Measurements from ENCODE around the gene HES3.

Gene HES3

GRCh38 chr1:6260433-6260934, 16.5 kb downstream of the HES3 start:
- H3F3A ChIP-seq (ENCODE audit: insufficient read depth, low read length) = no peaks in the 10 kb centered on the region
- peak overlapping the region; percentile 44; the same call in 1 of the 2 replicates for H3K9ac ChIP-seq (ENCODE audit: low read length)
- peak overlapping the region; percentile 65 for H3K4me3 ChIP-seq (ENCODE audit: low read depth, low read length, poor library complexity, severe bottlenecking)
- no peaks in the 10 kb centered on the region for H3K9me3 ChIP-seq (ENCODE audit: low read length)
- H4K20me1 ChIP-seq (ENCODE audit: insufficient read depth, low read length) = no peaks in the 10 kb centered on the region
- H3K4me1 ChIP-seq (ENCODE audit: insufficient read depth, low read length, severe bottlenecking) = peaks cover 3% of the 10 kb centered on the region
- no peaks in the 10 kb centered on the region for H3K79me2 ChIP-seq (ENCODE audit: insufficient read depth, low read length)
- TF ChIP-seq CTCF (IDR thresholded peaks at IDR 0.05; ENCODE audit: low read length) = no peak
- TF ChIP-seq EZH2 (IDR thresholded peaks at IDR 0.05; ENCODE audit: borderline replicate concordance, low read length) = no peak
- H3K9me2 ChIP-seq (ENCODE audit: low read depth, low read length) = no peaks in the 10 kb centered on the region
- H3K27ac ChIP-seq (ENCODE audit: low read depth, low read length, poor library complexity, severe bottlenecking) = no peak overlapping the region
- H3K4me2 ChIP-seq (ENCODE audit: low read length) = peak overlapping the region; percentile 89
- no peak overlapping the region for H2AFZ ChIP-seq (ENCODE audit: low read length)
- H3K36me3 ChIP-seq (ENCODE audit: insufficient read depth, low read length) = no peaks in the 10 kb centered on the region
- H3K27me3 ChIP-seq (ENCODE audit: insufficient read depth, low read length) = peaks cover 4% of the 10 kb centered on the region; the same call in 1 of the 2 replicates

- peak within 1 kb of the TSS; percentile 44; the same call in 1 of the 2 replicates for H3K9ac ChIP-seq (ENCODE audit: low read length)
Measured at GRCh38 chr1:6260961-6261614, 17.1 kb downstream of the HES3 start, which contains the start of gene GPR153. TSS of gene GPR153 (minus strand) at chr1:6261098. CDS start at chr1:6254905, 6,193 bp downstream.

GRCh38 chr1:6261615-6261995, 17.6 kb downstream of the HES3 start:
- H3K4me3 ChIP-seq (ENCODE audit: low read depth, low read length, poor library complexity, severe bottlenecking) = no peak overlapping the region
- no peaks in the 10 kb centered on the region for H3F3A ChIP-seq (ENCODE audit: insufficient read depth, low read length)
- no peaks in the 10 kb centered on the region for H3K79me2 ChIP-seq (ENCODE audit: insufficient read depth, low read length)
- H3K9me2 ChIP-seq (ENCODE audit: low read depth, low read length) = no peaks in the 10 kb centered on the region
- no peak overlapping the region for H3K27ac ChIP-seq (ENCODE audit: low read depth, low read length, poor library complexity, severe bottlenecking)
- no peaks in the 10 kb centered on the region for H3K9me3 ChIP-seq (ENCODE audit: low read length)
- H3K4me2 ChIP-seq (ENCODE audit: low read length) = no peak overlapping the region
- H3K9ac ChIP-seq (ENCODE audit: low read length) = no peak overlapping the region
- H3K27me3 ChIP-seq (ENCODE audit: insufficient read depth, low read length) = peaks cover 4% of the 10 kb centered on the region; the same call in 1 of the 2 replicates
- H3K4me1 ChIP-seq (ENCODE audit: insufficient read depth, low read length, severe bottlenecking) = peaks cover 3% of the 10 kb centered on the region
- H3K36me3 ChIP-seq (ENCODE audit: insufficient read depth, low read length) = no peaks in the 10 kb centered on the region
- TF ChIP-seq CTCF (IDR thresholded peaks at IDR 0.05; ENCODE audit: low read length) (no peak), EZH2 (IDR thresholded peaks at IDR 0.05; ENCODE audit: borderline replicate concordance, low read length) (no peak)
- no peak overlapping the region for H2AFZ ChIP-seq (ENCODE audit: low read length)
- no peaks in the 10 kb centered on the region for H4K20me1 ChIP-seq (ENCODE audit: insufficient read depth, low read length)

More at GRCh38 chr1:6260961-6261614, 17.1 kb downstream of the HES3 start, which contains the start of gene GPR153:
- Histone ChIP-seq H2AFZ (ENCODE audit: low read length) (no peak within 1 kb of the TSS), H3K4me2 (ENCODE audit: low read length) (peak within 1 kb of the TSS; percentile 89), H3K9me2 (ENCODE audit: low read depth, low read length) (no peaks in the 10 kb centered on the region), H3K9me3 (ENCODE audit: low read length) (no peaks in the 10 kb centered on the region), H3K4me3 (ENCODE audit: low read depth, low read length, poor library complexity, severe bottlenecking) (peak within 1 kb of the TSS; percentile 65), H4K20me1 (ENCODE audit: insufficient read depth, low read length) (no peaks in the 10 kb centered on the region), H3F3A (ENCODE audit: insufficient read depth, low read length) (no peaks in the 10 kb centered on the region), H3K36me3 (ENCODE audit: insufficient read depth, low read length) (no peaks in the 10 kb centered on the region), H3K79me2 (ENCODE audit: insufficient read depth, low read length) (no peaks in the 10 kb centered on the region), H3K27me3 (ENCODE audit: insufficient read depth, low read length) (peaks cover 4% of the 10 kb centered on the region; the same call in 1 of the 2 replicates), H3K27ac (ENCODE audit: low read depth, low read length, poor library complexity, severe bottlenecking) (no peak within 1 kb of the TSS), H3K4me1 (ENCODE audit: insufficient read depth, low read length, severe bottlenecking) (peaks cover 3% of the 10 kb centered on the region)
- TF ChIP-seq CTCF (IDR thresholded peaks at IDR 0.05; ENCODE audit: low read length) (no peak), EZH2 (IDR thresholded peaks at IDR 0.05; ENCODE audit: borderline replicate concordance, low read length) (no peak)
